Measurements from ENCODE around the gene PLD1.
"Not testable (repeated sequence)": the region's sequence is repeated elsewhere in the genome, so short reads cannot be mapped to it uniquely, and the experiment has no call there.

The PLD1 gene

GRCh38 chr3:171654809-171655208, 155.5 kb downstream of the PLD1 start:
- no peak for DNase-seq

GRCh38 chr3:171654326-171654725, 156.0 kb downstream of the PLD1 start:
- no peak for DNase-seq

- no peak for DNase-seq
These were observed 156.6 kb downstream of the PLD1 start for GRCh38 chr3:171653701-171654100.

GRCh38 chr3:171652932-171653331, 157.4 kb downstream of the PLD1 start:
- DNase-seq = no peak

GRCh38 chr3:171649911-171650592, 160.2 kb downstream of the PLD1 start:
- no peak for DNase-seq

GRCh38 chr3:171649267-171649666, 161.0 kb downstream of the PLD1 start:
- no peak for DNase-seq

- DNase-seq = no peak
These were observed 162.2 kb downstream of the PLD1 start for GRCh38 chr3:171648069-171648468.

- no peak for DNase-seq
These were observed 163.7 kb downstream of the PLD1 start for GRCh38 chr3:171646357-171647133.

- no peak for DNase-seq
These were observed 165.6 kb downstream of the PLD1 start for GRCh38 chr3:171644681-171645080.

GRCh38 chr3:171643681-171644080, 166.6 kb downstream of the PLD1 start:
- no peak for DNase-seq

GRCh38 chr3:171643033-171643432, 167.2 kb downstream of the PLD1 start:
- DNase-seq = no peak

- no peak for DNase-seq
These were observed 169.5 kb downstream of the PLD1 start for GRCh38 chr3:171640520-171641412.

GRCh38 chr3:171636666-171637065, 173.6 kb downstream of the PLD1 start:
- no peak for DNase-seq

- no peak for DNase-seq
These were observed 177.5 kb downstream of the PLD1 start for GRCh38 chr3:171632766-171633165.

- not testable (repeated sequence) for DNase-seq
These were observed 183.5 kb downstream of the PLD1 start for GRCh38 chr3:171626799-171627198.

GRCh38 chr3:171622126-171622525, 188.2 kb downstream of the PLD1 start:
- DNase-seq = no peak

- no peak for DNase-seq
These were observed 189.4 kb downstream of the PLD1 start for GRCh38 chr3:171620825-171621434.

- DNase-seq = no peak
These were observed 193.5 kb downstream of the PLD1 start for GRCh38 chr3:171616798-171617197.

- DNase-seq = no peak
These were observed 194.6 kb downstream of the PLD1 start for GRCh38 chr3:171615686-171616085.

GRCh38 chr3:171615281-171615680, 195.0 kb downstream of the PLD1 start:
- DNase-seq = no peak

- DNase-seq = no peak
These were observed 195.9 kb downstream of the PLD1 start for GRCh38 chr3:171614318-171614921.

GRCh38 chr3:171607452-171607851, 202.8 kb downstream of the PLD1 start:
- DNase-seq = no peak

Data from activated CD4-positive, alpha-beta T cell treated with anti-CD3 and anti-CD28 coated beads for 4 hours (primary cell).